Astrocyte of the cerebellum (primary cell): ENCODE measurements around the gene WNT1.

Experiments
- DNase-seq: peaks from one replicate; pipeline ENCODE4 v3.0.0-alpha.2; 2011; ENCODE audit warnings: low read depth
- H3K4me3 ChIP-seq: 2 replicates; pipeline ENCODE4 v1.5.1; 2011; ENCODE audit warnings: mild to moderate bottlenecking, low read depth, low read length, moderate library complexity
- in situ Hi-C: cut with HindIII; loops from 2 replicates; pipeline ENCODE4 v1.10.0; 2017; ENCODE audit warnings: low sequenced_read_pairs
- TF ChIP-seq, protein P1 (sequence below): IDR thresholded peaks from 2 replicates; pipeline ENCODE4 v1.5.1; 2012; ENCODE audit warnings: low read length, low read depth, moderate library complexity, mild to moderate bottlenecking; ENCODE audit errors: missing control alignments

WNT1 gene

DNA sequence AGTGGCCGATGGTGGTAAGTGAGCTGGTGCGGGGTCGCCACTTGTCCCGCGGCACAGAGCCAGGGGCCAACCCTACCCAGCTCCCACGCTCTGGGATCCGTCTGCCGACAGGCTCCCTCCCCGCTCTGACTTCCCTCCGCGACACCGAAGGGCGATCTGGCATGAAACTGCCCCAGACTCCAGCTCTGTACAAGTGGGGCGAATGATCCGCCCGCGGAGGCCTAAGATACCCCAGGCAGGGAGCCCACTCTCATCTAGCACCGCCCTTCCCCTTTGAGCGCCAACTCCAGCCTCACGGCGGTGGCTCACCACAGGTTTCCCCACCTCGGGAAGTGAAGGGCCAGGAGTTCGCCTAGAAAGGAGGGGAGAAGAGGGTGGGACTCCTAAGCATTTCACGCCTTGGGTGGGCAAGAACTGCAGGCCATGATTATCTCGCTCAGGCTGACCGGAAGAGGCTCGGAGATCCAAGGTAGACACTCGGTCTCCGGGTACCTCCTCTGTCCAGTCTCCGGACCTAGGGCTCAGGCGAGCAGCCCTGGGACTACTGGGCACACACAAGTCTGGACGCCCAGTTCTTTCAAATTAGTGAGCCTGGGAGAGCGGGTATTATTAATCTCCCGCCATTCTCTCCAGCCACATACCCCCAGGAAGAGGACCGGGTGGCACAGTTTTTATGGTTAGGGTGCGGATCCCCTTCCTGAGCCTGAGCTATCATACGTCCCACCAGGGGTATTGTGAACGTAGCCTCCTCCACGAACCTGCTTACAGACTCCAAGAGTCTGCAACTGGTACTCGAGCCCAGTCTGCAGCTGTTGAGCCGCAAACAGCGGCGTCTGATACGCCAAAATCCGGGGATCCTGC is 849 bp downstream of the WNT1 start:
- TF ChIP-seq, protein P1, sequence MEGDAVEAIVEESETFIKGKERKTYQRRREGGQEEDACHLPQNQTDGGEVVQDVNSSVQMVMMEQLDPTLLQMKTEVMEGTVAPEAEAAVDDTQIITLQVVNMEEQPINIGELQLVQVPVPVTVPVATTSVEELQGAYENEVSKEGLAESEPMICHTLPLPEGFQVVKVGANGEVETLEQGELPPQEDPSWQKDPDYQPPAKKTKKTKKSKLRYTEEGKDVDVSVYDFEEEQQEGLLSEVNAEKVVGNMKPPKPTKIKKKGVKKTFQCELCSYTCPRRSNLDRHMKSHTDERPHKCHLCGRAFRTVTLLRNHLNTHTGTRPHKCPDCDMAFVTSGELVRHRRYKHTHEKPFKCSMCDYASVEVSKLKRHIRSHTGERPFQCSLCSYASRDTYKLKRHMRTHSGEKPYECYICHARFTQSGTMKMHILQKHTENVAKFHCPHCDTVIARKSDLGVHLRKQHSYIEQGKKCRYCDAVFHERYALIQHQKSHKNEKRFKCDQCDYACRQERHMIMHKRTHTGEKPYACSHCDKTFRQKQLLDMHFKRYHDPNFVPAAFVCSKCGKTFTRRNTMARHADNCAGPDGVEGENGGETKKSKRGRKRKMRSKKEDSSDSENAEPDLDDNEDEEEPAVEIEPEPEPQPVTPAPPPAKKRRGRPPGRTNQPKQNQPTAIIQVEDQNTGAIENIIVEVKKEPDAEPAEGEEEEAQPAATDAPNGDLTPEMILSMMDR, result no peak
- DNase-seq, result no peak
- no peak overlapping the region for H3K4me3 ChIP-seq
- in situ Hi-C loops, result no loop called here

GRCh38 chr12:48979602-48980388 is 1.7 kb downstream of the WNT1 start:
- DNase-seq, result no peak
- H3K4me3 ChIP-seq, result no peak overlapping the region
- in situ Hi-C loops, result no loop called here
- TF ChIP-seq, protein P1, result no peak

GRCh38 chr12:48980389-48980952 is 2.3 kb downstream of the WNT1 start:
- in situ Hi-C loops, result no loop called here
- TF ChIP-seq, protein P1, result no peak
- no peak for DNase-seq
- H3K4me3 ChIP-seq, result no peak overlapping the region

GRCh38 chr12:48980953-48981756 is 3.0 kb downstream of the WNT1 start:
- in situ Hi-C loops, result no loop called here
- no peak for DNase-seq
- H3K4me3 ChIP-seq, result no peak overlapping the region
- TF ChIP-seq, protein P1, result no peak

GRCh38 chr12:48981757-48982157 is 3.6 kb downstream of the WNT1 start:
- in situ Hi-C loops, result no loop called here
- DNase-seq, result no peak
- no peak overlapping the region for H3K4me3 ChIP-seq
- TF ChIP-seq, protein P1, result no peak

DNA sequence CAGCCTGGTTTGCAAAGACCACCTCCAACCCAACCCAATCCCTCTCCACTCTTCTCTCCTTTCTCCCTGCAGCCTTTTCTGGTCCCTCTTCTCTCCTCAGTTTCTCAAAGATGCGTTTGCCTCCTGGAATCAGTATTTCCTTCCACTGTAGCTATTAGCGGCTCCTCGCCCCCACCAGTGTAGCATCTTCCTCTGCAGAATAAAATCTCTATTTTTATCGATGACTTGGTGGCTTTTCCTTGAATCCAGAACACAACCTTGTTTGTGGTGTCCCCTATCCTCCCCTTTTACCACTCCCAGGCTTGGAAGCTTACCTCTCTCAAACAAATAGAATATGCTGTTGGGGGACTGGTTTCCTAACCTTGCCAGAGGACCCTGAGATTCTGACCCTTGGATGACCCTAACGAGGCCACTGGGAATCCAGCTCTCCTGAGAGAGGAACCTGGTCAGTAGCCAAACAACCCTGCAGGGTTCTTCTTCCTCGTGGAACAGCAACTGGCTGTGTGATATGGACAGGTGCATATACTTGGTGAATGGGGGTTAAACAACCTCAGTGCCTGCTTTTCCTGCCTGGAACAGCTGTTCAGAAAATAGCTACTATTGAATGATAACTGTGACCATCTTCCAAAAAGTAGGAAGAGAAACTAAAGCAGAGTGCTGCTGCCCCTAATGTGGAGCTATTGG is 4.4 kb downstream of the WNT1 start:
- H3K4me3 ChIP-seq, result no peak overlapping the region
- DNase-seq, result no peak
- TF ChIP-seq, protein P1, result no peak
- in situ Hi-C loops, result no loop called here
